NCI-H2196 (cell line): Measurements from ENCODE around the gene CLN5.
"Not testable (repeated sequence)": the region's sequence is repeated elsewhere in the genome, so short reads cannot be mapped to it uniquely, and the experiment has no call there.

Experiments used
- DNase-seq: peaks from one replicate; lab custom pipeline; 2025; ENCODE audit not compliant: unreplicated experiment; lab: John Stamatoyannopoulos, UW

The CLN5 gene

DNA sequence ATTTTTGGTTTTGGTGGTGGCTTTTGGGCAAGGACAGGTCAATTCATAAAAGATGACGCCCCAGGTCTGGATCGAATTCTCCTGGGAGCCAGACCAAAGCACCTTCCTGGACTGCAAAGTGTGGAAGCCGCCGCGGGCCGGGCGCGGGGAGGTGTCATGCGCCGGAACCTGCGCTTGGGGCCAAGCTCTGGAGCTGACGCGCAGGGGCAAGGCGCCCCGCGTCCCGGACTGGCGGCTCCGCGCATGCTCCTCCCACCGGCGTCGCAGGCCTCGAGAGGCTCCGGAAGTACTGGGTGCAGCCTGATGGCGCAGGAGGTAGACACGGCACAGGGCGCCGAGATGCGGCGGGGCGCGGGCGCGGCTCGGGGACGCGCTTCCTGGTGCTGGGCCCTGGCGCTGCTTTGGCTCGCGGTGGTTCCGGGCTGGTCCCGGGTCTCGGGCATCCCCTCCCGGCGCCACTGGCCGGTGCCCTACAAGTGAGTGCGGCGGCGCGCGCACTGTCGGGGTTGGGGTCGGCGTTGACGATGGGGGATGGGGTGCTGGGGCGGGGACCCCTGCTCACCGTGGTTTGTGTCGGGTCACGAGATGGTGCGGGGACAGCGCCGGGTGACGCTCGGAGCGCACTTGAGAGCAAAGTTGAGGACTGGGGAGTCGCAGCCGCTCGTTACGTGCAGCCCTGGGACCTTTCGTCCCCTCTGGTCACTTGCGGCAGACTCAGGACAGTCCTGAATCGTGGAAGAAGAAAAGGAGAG is at the start of gene CLN5:
TSS of gene CLN5 (plus strand) at position 286 of the 752 bp plus-strand sequence. CDS start at position 304, 18 bp downstream.
- peak; percentile 80 for DNase-seq

DNA sequence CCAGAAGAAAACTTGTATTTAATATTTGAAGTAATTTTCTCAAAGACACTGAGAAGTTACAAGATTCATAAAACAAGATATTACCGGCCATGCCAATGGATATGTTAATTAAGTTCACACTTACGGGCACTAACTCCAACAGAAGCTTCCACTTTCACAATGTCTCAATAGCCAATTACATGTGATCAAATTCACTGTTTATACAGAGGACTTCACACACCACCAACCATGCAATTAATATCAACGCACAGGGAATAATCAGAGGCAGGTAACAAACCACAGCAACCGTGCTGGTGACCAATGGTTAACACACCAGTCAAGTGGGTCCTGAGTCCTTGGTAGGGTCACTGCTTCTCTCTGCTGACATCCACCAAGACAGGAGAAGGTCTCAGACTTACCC is 49.5 kb upstream of the CLN5 start:
- no peak for DNase-seq

DNA sequence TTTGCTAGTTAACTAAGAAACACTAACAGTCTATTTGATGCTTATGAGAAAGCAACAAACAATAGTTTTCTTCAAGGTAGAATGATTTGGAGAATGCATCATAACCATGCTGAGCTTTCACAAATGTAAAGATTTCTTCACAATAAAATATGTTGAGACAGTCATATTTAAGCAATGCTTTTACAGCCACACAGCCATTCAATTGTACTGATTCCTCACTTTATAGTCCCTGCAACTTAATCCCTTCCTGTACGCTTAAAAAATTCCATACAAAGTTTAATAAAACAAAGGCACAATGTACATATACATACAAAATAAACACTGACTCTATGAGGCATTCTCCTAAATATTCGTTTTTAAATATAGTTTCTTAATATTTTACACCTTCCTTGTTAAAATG is 48.2 kb upstream of the CLN5 start:
- no peak for DNase-seq

DNA sequence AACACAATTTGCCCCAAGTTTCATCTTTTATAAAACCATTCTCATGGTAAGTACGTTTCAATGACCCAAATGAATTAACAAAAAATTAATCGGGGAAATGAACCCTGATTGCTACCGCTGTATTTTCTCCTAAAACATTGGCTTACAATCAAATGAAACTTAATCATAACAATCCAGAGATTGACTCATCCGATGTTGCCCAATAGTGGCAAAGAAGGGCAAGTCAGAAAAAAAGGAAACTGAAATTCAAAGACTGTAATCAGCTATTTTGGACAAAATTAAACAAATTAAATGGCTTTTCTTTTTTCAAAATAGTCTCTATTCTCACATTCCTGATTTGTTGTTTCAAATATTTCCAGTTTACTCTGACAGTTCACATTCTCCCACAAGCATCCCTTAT is 47.4 kb upstream of the CLN5 start:
- no peak for DNase-seq

DNA sequence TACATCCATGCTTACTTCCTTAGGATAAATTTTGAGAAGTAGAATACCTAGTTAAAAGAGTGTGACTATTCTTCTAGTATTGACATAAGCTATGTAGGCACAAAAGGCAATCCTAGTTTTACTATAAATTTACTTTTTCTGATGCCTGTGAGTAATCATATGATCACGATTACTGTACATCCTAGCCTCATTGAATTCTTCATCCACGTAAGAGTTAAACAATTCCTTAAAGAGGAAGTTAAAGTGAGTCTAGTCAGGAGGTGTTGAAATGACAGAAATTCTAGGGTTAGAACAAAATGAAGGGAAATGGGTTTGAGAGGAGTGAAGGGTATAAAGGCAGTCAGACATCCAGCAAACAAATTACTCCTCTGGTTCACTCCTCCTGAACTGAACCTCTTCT is 43.7 kb upstream of the CLN5 start, which contains the start of gene ACOD1:
TSS of gene ACOD1 (plus strand) at position 363 of the 400 bp plus-strand sequence. CDS start 48 bp downstream, outside the sequence.
- no peak for DNase-seq

DNA sequence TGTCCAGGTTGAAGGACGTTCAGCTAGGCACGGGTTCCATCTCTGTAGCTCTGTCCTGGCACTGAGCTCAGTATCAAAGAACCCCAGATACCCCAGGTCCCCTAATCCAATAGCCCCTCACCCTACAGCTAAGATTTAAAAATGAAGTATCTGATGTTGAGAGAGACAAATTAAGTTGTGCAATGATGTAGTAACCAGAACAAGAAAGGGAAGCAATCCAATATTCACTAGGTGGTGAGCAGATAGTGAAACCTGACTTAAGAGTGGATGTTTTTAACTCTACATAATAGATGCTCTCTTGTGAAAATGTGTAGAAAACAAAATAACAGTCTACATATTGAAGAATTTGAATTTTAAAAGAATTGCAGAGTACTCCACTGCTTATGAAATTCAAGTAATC is 41.8 kb upstream of the CLN5 start:
- DNase-seq, result no peak

DNA sequence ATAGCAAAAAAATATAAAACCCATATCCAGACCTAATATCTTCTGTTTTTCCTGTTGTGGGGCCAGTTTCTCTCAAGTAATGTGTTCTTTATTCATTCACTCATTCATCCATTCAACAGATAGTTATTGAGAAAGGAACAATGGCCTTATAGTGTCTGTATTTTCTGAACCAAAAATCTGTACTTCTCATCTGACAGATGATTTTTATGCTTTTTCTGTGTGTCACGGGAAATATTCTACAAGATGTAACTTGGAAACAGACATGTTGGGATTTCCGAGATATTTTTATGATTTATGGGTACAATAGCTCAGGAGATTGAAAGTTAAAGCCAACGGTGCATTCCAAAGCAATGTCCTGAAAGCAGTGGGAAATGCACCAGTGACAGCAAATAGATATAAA is 37.9 kb upstream of the CLN5 start:
- DNase-seq, result no peak

DNA sequence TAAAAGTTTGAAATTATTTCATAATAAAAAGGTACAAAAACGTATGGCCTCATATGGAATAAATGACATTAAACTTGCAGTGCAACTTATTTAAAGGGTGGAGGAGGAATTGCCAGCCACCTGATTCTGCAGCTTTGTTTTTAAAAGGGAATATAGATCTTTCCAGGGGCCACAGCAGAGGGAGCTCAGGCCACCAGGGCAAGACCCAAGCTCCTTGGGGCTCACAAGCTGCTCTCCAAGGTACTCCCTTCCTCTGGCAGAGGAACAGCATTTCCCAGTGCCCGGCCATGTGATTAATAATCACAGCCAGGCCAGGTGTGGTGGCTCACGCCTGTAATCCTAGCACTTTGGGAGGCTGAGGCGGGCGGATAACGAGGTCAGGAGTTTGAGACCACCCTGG is 37.3 kb upstream of the CLN5 start:
- DNase-seq, result no peak

DNA sequence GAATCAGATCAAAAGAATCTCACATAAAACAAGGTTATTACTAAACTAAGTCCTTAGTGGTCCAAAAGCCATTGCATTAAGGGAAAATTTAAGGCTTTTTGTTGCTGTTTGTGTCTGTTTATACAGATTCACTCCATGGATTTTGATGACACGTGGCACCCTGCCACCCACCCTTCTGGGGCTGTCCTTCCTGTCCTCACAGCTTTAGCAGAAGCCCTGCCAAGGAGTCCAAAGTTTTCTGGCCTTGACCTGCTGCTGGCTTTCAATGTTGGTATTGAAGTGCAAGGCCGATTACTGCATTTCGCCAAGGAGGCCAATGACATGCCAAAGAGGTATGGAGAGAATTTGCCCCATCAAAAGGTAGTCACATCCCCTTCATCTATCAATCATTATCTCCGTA is 36.7 kb upstream of the CLN5 start:
- no peak for DNase-seq

DNA sequence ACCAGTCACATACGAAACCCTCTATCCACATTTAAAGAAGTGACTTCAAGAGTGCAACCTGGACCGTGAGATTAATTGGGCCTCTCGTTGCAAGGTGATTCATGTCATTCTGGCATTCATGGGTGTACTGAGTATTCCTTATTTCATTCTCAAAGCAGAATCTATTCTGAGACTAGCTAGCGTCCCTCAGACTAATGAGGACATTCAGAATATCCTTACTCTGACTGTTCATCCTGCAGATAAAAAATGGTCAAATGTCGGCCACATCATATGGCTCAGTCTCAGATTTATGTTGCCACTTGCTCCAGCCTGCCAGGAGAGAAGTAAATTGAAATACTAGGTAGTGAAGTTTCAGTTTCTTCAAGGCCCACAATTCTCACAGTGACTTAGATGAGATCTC is 36.2 kb upstream of the CLN5 start:
- no peak for DNase-seq

DNA sequence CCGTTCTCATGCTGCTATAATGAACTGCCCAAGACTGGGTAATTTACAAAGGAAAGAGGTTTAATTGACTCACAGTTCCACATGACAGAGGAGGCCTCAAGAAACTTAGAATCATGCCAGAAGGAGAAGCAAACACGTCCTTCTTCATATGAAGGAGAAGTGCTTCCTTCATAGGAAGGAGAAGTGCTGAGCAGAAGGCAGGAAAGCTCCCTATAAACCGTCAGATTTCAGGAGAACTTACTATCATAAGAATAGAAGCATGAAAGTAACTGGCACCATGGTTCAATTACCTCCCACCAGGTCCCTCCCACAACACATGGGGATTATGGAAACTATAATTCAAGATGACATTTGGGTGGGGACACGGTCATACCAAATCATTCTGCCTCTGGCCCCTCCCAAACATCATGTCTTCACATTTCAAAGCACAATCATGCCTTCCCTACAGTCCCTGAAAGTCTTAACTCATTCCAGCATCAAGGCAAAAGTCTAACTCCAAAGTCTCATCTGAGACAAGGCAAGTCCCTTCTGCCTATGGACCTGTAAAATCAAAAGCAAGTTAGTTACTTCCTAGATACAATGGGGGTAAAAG is 32.9 kb upstream of the CLN5 start:
- no peak for DNase-seq

DNA sequence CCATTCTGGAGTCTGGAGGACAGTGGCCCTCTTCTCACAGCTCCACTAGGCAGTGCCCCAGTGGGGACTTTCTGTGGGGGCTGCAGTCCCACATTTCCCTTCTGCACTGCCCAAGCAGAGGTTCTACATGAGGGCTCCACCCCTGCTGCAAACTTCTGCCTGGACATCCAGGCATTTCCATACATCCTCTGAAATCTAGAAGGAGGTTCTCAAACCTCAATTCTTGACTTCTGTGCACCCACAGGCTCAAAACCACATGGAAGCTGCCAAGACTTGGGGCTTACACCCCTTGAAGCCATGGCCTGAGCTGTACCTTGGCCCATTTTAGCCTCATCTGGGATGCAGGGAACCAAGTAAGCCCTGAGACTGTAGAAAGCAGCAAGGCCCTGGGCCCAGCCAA is 32.1 kb upstream of the CLN5 start:
- not testable (repeated sequence) for DNase-seq

DNA sequence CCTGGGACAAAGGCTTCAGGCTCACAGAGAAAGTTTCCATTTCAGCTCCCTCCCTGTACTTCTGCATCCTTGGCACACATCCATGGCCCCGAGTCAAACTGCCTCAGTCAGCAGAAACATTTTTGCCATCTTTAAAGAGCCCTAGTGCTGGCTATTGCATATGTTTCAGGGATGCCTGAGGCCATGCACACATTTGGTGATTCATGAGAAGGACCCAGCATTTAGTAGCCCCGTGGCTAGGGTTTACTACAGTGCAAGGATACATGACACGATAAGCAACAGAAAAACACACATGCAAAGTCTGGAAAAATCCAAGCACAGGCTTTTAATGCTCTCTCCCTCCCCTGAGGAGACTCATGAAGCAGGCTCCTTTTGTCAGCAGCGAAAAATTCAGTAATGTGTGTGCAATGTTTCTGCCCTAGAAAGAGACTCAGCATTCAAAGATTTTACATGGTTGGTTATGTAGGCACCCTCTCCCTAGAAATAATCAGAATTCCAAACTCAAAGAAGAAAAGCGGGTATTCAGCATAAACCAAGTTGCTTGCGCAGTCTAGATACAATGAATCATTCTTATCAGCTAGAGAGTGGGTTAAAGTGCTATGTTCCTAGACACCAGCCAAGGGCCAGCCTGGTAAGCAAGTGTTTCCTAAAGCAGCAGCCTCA is 26.0 kb upstream of the CLN5 start:
- DNase-seq, result no peak

DNA sequence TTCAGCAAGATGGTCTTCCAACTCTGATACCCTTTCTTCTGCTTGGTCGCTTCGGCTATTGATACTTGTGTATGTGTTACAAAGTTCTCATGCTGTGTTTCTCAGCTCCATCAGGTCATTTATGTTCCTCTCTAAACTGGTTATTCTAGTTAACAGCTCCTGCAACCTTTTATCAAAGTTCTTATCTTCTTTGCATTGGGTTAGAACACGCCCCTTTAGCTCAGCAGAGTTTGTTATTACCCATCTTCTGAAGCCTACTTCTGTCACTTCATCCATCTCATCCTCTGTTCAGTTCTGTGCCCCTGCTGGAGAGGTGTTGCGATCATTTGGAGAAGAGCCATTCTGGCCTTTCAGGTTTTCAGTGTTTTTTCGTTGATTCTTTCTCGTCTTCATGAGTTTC is 24.9 kb upstream of the CLN5 start:
- no peak for DNase-seq

DNA sequence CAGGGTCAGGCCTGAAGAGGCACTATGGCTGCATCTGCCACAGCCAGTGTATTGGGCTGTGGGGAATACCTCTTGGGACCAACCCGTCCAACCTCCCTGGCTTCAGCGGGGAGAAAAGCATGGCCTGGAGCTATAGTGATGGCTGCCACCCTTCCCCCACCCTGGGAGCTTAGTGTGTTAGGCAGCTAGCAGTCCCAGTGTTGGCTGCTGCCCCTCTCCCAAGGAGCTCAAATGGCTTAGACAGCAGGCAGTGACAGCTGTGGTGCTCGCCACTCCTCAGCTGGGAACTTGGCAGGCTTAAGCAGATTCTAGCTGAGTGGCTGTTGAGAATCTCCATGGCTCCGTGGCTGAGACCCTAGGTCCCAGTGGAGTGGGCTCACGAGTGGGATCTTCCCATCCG is 23.8 kb upstream of the CLN5 start:
- no peak for DNase-seq

DNA sequence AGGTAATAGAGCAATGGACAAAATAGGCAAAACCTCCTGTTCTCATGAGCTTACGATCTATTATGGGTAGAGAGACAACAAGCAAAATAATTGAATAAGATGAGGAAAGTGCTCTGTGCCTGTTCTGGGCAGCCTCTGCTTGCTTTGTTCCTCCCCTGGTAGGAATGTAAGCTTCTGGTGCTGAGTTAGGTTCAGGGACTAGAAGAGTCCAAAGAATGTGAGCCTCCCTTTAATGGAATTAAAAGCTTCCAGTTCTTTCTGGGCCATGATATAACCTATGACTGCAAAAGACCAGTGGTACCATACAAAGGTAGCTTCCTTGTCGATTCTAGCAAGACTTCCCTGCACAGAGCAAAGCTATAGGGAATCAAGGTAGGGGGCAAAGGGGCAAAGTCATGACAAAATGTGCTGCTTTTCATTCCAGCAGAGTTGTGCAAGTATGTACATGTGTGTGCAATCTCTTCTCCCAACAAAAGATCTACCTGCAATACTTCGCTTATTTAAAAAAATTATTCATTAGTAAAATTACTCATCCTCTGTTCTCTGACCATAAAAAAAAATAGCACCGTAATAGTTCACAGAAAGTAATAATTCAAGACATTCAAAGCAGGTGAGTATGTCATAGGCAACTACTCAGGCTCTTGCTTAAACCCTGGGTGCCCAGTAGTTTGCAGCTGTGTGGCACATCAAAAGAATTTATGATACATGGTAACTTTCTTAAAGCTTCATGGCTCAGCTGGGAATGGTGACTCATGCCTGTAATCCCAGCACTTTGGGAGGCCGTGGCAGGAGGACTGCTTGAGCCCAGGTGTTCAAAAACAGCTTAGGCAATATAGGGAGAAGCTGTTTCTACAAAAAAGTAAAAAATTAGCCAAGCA is 22.2 kb upstream of the CLN5 start:
- no peak for DNase-seq

DNA sequence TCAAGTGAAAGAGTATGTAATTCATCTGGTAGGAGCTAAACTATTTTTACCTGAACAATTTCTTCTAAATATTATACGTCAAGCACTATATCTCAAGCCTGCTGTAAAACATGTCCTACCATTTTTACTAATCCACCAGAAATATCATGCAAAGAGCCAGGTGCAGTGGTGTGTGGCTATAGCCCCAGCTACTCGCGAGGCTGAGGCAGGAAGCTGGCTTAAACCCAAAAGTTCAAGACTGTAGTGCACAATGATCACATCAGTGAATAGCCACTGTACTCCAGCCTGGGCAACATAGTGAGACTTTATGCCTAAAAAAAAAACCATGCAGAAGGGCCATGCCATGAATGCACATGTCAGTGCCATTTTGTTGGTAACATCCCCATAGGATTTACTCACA is 20.7 kb upstream of the CLN5 start:
- DNase-seq, result no peak

DNA sequence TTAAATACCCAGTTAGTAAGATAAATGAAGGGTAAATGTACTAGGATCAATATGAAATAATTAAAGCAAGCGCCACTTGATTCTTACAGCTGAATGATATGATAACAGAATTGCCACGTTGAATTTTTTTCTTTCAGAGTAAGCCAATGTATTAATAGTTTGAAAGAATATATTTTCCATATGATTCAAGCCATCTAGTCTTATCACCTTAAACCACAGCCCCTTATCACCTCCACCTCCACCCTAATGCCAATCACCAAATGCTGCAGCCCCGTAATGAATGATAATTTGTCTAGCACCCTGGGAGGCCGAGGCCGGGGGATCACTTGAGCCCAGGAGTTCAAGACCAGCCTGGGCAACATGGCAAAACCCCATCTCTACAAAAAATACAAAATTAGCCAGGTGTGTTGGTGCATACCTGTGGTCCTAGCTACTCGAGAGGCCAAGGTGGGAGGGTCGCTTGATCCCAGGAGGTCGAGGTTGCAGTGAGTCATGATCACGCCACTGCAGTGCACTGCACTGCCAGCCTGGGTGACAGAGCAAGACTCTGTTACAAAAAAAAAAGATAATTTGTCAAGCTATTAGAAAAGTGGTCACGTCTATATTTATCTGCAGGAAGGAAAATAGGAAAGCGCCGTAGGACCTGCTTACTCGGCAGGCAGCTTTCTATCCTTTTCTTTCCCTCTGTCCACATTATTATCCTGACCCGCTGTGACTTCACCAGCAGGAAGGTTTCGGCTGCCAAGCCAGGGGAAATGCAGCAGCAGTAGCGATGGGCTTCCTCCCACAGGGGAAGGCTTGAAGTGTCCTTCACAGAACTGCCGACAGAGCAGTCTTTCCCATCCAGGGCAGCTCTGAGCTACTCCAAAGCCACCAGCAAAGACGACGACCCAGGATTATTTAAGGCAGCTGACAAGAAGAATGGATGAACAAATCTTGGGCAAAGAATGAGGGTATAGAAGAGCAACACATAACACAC is 19.7 kb upstream of the CLN5 start:
- no peak for DNase-seq

DNA sequence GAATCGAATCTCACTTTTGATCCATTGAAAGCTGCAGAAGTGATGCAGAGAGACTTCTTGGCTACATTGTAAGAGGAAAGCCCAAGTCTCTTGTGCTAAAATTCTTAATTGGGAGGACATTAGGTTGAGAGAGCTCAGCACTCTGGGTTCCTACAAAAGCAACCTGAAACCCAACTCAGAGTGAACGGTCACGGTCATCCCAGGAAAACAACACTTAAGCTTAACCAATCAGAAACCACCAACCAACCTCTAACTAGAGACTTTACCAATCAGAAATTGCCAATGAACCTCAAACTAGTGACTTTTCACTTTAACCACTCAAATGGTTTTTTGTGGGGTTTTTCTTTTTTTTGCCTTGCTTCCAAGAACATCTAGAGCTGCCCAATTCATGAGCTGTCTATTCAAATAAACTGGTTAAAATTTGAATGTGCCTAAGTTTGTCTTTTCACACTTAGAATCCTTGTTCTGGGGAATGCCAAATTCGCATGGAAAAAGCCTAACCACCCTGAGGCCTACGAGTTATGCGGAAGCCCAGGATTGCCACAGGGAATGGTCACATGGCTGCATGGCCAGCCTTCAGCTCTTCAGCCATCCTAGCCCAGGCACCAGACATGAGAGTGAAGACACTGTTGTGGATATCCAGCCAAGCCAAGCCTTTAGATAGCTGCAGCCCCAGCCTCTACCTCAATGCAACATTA is 17.8 kb upstream of the CLN5 start:
- no peak for DNase-seq

DNA sequence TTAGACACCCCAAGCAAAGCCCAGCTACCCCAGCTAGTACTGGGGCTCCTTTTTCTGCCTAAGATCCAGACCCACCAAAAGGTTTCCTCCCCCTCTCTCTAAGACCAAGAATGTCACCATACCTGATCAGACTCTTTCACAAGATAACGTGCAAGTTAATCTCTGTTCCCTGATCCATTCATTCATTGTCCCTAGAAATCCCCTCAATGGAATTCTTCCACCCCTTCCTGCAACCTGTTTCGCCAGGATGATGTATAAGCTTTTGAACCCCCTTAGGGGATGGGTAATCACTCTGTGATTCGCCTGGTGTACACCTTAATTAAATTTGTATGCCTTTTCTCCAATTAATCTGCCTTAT is 17.3 kb upstream of the CLN5 start:
- DNase-seq, result no peak
